ENCODE data around the gene ADGRF1. TPM values are rescaled to one million over a fixed set of nuclear protein-coding genes. Genes with fewer than 3 reads are reported as not detected.

ADGRF1 gene
- total RNA-seq, 1 experiment from 2014 or later, result 256 TPM

GRCh38 chr6:47084610-47085009 is 42.5 kb upstream of the ADGRF1 start:
- CTCF ChIA-PET, result interaction anchor here (0.9 kb wide), 1 partner anchor 19 kb away, joined by 3 read pairs; no protein-coding TSS in a partner anchor
- BruUV-seq (replicated peaks), result no TSS peak
- Mint-ChIP-seq H3K27me3 (ENCODE audit: unreplicated experiment) (no peaks in the 10 kb centered on the region), H3K9me3 (ENCODE audit: low read depth, unreplicated experiment) (no peaks in the 10 kb centered on the region), H3K4me1 (ENCODE audit: low read depth, unreplicated experiment) (peaks cover 20% of the 10 kb centered on the region), H3K4me3 (ENCODE audit: low read depth, unreplicated experiment) (no peak overlapping the region), H3K36me3 (ENCODE audit: insufficient read depth, unreplicated experiment) (no peaks in the 10 kb centered on the region), H3K27ac (ENCODE audit: unreplicated experiment) (no peak overlapping the region)
- no peak for DNase-seq
- intact Hi-C loops (cut with micrococcal nuclease; ENCODE audit: unreplicated experiment), result no loop called here
- TF ChIP-seq CTCF (IDR thresholded peaks at IDR 0.05; ENCODE audit: unreplicated experiment), result no peak

GRCh38 chr6:47083586-47084047 is 41.5 kb upstream of the ADGRF1 start:
- H3K9me3 Mint-ChIP-seq (ENCODE audit: low read depth, unreplicated experiment), result no peaks in the 10 kb centered on the region
- no peak for TF ChIP-seq CTCF (IDR thresholded peaks at IDR 0.05; ENCODE audit: unreplicated experiment)
- peaks cover 20% of the 10 kb centered on the region for H3K4me1 Mint-ChIP-seq (ENCODE audit: low read depth, unreplicated experiment)
- H3K4me3 Mint-ChIP-seq (ENCODE audit: low read depth, unreplicated experiment), result no peak overlapping the region
- no peaks in the 10 kb centered on the region for H3K27me3 Mint-ChIP-seq (ENCODE audit: unreplicated experiment)
- intact Hi-C loops (cut with micrococcal nuclease; ENCODE audit: unreplicated experiment), result no loop called here
- DNase-seq, result peak; percentile 69
- H3K36me3 Mint-ChIP-seq (ENCODE audit: insufficient read depth, unreplicated experiment), result no peaks in the 10 kb centered on the region
- no peak overlapping the region for H3K27ac Mint-ChIP-seq (ENCODE audit: unreplicated experiment)
- BruUV-seq (replicated peaks), result no TSS peak
- CTCF ChIA-PET, result interaction anchor here (0.9 kb wide), 1 partner anchor 18 kb away, joined by 3 read pairs; no protein-coding TSS in a partner anchor

- H3K9me3 Mint-ChIP-seq (ENCODE audit: low read depth, unreplicated experiment), result no peaks in the 10 kb centered on the region
- no peaks in the 10 kb centered on the region for H3K36me3 Mint-ChIP-seq (ENCODE audit: insufficient read depth, unreplicated experiment)
- CTCF ChIA-PET, result interaction anchor here (0.7 kb wide), 1 partner anchor 316 kb away, joined by 3 read pairs; no protein-coding TSS in a partner anchor
- intact Hi-C loops (cut with micrococcal nuclease; ENCODE audit: unreplicated experiment), result no loop called here
- peaks cover 40% of the 10 kb centered on the region for H3K4me1 Mint-ChIP-seq (ENCODE audit: low read depth, unreplicated experiment)
- no peaks in the 10 kb centered on the region for H3K27me3 Mint-ChIP-seq (ENCODE audit: unreplicated experiment)
- H3K4me3 Mint-ChIP-seq (ENCODE audit: low read depth, unreplicated experiment), result no peak overlapping the region
- BruUV-seq (replicated peaks), result no TSS peak
- H3K27ac Mint-ChIP-seq (ENCODE audit: unreplicated experiment), result no peak overlapping the region
- TF ChIP-seq CTCF (IDR thresholded peaks at IDR 0.05; ENCODE audit: unreplicated experiment), result no peak
- DNase-seq, result no peak
Observed at GRCh38 chr6:47080083-47080596, 38.0 kb upstream of the ADGRF1 start.

- Mint-ChIP-seq H3K4me3 (ENCODE audit: low read depth, unreplicated experiment) (no peak overlapping the region), H3K27me3 (ENCODE audit: unreplicated experiment) (no peaks in the 10 kb centered on the region), H3K36me3 (ENCODE audit: insufficient read depth, unreplicated experiment) (no peaks in the 10 kb centered on the region), H3K9me3 (ENCODE audit: low read depth, unreplicated experiment) (no peaks in the 10 kb centered on the region), H3K27ac (ENCODE audit: unreplicated experiment) (no peak overlapping the region), H3K4me1 (ENCODE audit: low read depth, unreplicated experiment) (peaks cover 39% of the 10 kb centered on the region)
- CTCF ChIA-PET, result interaction anchor here (0.6 kb wide), 1 partner anchor 11 kb away, joined by 3 read pairs; no protein-coding TSS in a partner anchor
- intact Hi-C loops (cut with micrococcal nuclease; ENCODE audit: unreplicated experiment), result no loop called here
- TF ChIP-seq CTCF (IDR thresholded peaks at IDR 0.05; ENCODE audit: unreplicated experiment), result no peak
- no peak for DNase-seq
- no TSS peak for BruUV-seq (replicated peaks)
Observed at GRCh38 chr6:47079638-47080037, 37.5 kb upstream of the ADGRF1 start.
